Stimulated activated CD8-positive, alpha-beta memory T cell treated with anti-CD3 and anti-CD28 coated beads, Interleukin-4, amount 100 ng/mL, for 4 hours (primary cell): ENCODE data around the gene NINL.
"Not testable (repeated sequence)": the region's sequence is repeated elsewhere in the genome, so short reads cannot be mapped to it uniquely, and the experiment has no call there.

ENCODE experiments used
- DNase-seq, 2 donors: peaks; one replicate each; pipeline ENCODE4 v3.0.0-alpha.2; 2020; ENCODE audit warnings: low read depth in 2 of 2, low spot score in 1 of 2

NINL gene

GRCh38 chr20:25503936-25504335 is 81.4 kb downstream of the NINL start:
- no peak for DNase-seq

GRCh38 chr20:25503051-25503639 is 82.2 kb downstream of the NINL start:
- DNase-seq = not testable (repeated sequence)

- no peak for DNase-seq
Measured at GRCh38 chr20:25500880-25501351, 84.4 kb downstream of the NINL start.

- DNase-seq = no peak
Measured at GRCh38 chr20:25499855-25500434, 85.4 kb downstream of the NINL start.

- DNase-seq = no peak
Measured at GRCh38 chr20:25499031-25499430, 86.3 kb downstream of the NINL start.

GRCh38 chr20:25498280-25498606 is 87.1 kb downstream of the NINL start:
- DNase-seq = no peak

GRCh38 chr20:25497586-25498279 is 87.6 kb downstream of the NINL start:
- no peak for DNase-seq

- no peak for DNase-seq
Measured at GRCh38 chr20:25496968-25497401, 88.3 kb downstream of the NINL start.

GRCh38 chr20:25496165-25496967 is 89.0 kb downstream of the NINL start:
- DNase-seq = no peak

GRCh38 chr20:25495189-25495824 is 90.0 kb downstream of the NINL start:
- no peak for DNase-seq

- DNase-seq = no peak
Measured at GRCh38 chr20:25494506-25495188, 90.7 kb downstream of the NINL start.

- DNase-seq = no peak
Measured at GRCh38 chr20:25493748-25494505, 91.4 kb downstream of the NINL start.

GRCh38 chr20:25493137-25493536 is 92.2 kb downstream of the NINL start:
- no peak for DNase-seq

GRCh38 chr20:25491446-25492038 is 93.8 kb downstream of the NINL start:
- DNase-seq = no peak

- no peak for DNase-seq
Measured at GRCh38 chr20:25490656-25491445, 94.5 kb downstream of the NINL start.

- DNase-seq = no peak
Measured at GRCh38 chr20:25489221-25489871, 96.0 kb downstream of the NINL start.

- DNase-seq = no peak
Measured at GRCh38 chr20:25487975-25488374, 97.4 kb downstream of the NINL start.

- no peak for DNase-seq
Measured at GRCh38 chr20:25487306-25487705, 98.0 kb downstream of the NINL start.
